ENCODE data around the gene ZNF8.
"Not testable (repeated sequence)": the region's sequence is repeated elsewhere in the genome, so short reads cannot be mapped to it uniquely, and the experiment has no call there.

ZNF8 gene

GRCh38 chr19:58278541-58279041, at the start of gene ZNF8:
TSS of gene ZNF8 (plus strand) at chr19:58278955. CDS start at chr19:58279082, 127 bp downstream.
- peak; percentile 93 for DNase-seq (ENCODE audit: low read depth)

DNA sequence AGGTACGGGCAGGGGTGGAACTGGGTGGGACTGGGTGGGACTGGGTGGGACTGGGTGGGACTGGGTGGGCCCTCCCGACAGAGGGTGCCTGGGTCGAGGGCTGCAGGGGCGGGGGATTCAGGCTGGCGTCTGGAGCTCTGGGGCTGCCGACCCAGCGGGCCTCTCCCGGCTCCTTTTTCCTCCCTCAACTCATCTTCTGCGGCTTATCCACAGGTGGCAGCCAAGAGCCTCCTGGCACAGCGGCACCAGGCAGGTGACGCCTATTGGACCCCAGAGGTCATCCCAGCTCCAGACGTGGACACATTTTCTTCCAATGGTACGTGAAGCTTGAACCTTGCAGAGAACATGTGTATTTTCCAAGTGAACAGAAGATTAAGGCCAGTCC, 49.5 kb upstream of the ZNF8 start:
- no peak for DNase-seq (ENCODE audit: low read depth)

DNA sequence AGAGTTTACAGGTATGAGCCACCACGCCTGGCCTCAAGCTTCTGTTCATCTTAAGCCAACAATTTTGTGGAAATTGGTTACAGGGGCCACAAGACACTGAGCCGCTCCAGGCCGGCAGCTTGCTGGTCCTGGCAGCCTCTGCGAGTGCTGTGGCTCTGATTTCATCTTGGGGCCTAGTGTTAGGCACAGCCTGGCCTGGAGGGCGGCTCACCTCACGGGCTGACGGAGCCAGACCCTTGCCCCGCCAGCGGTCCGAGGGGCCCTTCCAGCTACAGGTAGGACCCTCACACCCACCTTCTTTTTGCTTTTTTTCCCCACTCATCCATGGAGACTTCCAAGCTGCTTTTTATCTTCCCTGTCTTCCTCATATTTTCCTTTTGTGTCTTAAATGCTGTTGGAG, 41.4 kb upstream of the ZNF8 start:
- DNase-seq (ENCODE audit: low read depth) = no peak

DNA sequence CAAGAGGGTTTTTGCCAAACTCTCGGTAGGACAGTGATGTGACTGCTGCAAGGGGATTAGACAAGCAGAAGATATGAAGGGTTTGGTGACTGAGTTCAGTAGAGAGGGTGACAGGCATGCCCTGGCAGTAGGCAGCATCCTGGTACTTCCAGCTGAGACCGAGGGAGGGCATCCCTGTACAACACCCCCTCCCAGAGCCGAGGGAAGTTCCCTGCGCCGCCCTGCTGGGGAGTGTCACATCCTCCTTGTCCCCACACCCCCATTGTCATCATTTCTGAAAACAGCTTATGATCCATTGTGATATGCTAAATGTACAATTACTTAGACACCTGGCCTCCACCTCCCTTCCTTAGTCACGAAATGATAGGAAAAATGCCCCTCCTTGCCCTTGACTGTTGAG, 35.4 kb upstream of the ZNF8 start:
- DNase-seq (ENCODE audit: low read depth) = no peak

DNA sequence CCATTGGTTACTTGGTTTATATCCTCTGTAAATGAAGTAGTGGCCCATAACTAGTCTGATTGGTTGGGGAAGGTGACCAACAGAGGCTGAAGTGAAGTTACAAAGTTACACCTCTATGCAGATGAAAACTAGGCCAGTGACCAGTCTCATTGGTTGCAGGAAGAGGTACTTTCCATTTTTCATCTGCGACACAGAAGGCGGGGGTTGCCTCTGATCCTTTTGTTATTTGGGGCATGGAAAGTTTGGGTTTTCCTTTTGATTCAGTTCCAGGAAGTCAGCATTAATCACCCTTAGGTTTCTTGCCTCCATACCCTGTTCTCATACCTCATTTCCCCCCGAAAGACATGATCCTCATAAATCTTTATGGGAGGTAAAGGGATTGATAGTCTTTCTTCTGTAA, 29.9 kb upstream of the ZNF8 start:
- no peak for DNase-seq (ENCODE audit: low read depth)

GRCh38 chr19:58252102-58252685, 26.6 kb upstream of the ZNF8 start:
- DNase-seq (ENCODE audit: low read depth) = no peak

DNA sequence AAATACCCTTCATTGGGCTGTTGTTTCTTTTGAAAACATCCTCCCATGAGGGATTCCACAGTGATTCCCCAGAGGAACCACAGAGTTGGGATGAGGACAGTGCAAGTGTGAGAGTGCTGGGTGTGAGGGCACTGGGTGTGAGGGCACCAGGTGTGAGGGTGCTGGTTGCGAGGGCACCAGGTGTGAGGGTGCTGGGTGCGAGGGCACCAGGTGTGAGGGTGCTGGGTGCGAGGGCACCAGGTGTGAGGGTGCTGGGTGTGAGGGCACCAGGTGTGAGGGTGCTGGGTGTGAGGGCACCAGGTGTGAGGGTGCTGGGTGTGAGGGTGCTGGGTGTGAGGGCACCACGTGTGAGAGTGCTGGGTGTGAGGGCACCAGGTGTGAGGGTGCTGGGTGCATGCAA, 20.5 kb upstream of the ZNF8 start:
- not testable (repeated sequence) for DNase-seq (ENCODE audit: low read depth)

- no peak for DNase-seq (ENCODE audit: low read depth)
These were observed 17.2 kb upstream of the ZNF8 start for GRCh38 chr19:58261600-58261967.

GRCh38 chr19:58261968-58262921, 16.5 kb upstream of the ZNF8 start:
- no peak for DNase-seq (ENCODE audit: low read depth)

GRCh38 chr19:58262922-58263296, 15.8 kb upstream of the ZNF8 start:
- DNase-seq (ENCODE audit: low read depth) = no peak

GRCh38 chr19:58265100-58265499, 13.7 kb upstream of the ZNF8 start:
- no peak for DNase-seq (ENCODE audit: low read depth)

DNA sequence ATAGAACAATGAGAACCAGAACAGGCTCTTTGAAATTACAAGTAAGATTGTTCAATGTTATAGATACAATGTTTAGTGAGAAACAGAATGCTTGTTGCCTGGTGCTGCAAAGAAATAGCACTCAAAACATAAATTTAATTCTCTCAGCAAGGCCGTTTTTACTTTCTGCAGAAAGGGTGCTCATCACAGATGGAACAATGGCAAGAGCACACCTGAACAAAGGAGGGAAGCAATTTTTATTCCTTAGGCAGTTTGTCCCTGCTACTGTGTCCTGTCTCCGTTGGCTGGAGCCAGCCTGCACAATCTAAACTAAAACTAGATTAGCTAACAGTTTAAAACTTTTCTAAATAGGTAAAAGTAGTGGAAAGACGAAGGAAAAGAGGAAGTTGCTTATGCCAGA, 10.4 kb upstream of the ZNF8 start:
- no peak for DNase-seq (ENCODE audit: low read depth)

GRCh38 chr19:58274771-58275201, 4.0 kb upstream of the ZNF8 start:
- DNase-seq (ENCODE audit: low read depth) = no peak

DNA sequence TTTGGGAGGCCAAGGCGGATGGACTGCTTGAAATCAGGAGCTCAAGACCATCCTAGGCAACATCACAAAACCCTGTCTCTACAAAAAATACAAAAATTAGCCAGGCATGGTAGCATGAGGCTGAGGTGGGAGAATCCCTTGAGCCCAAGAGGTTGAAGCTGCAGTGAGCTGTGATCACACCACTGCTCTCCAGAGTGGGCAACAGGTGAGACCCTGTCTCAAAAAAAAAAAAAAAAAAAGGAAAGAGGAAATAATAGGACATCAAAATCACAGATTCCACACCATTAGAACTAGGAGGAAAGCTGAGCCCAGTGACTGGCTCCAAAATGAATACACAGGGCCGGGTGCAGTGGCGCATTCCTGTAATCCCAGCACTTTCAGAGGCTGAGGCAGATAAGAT, 3.2 kb upstream of the ZNF8 start:
- DNase-seq (ENCODE audit: low read depth) = no peak

- DNase-seq (ENCODE audit: low read depth) = no peak
These were observed 1.6 kb upstream of the ZNF8 start for GRCh38 chr19:58277197-58277596.

DNA sequence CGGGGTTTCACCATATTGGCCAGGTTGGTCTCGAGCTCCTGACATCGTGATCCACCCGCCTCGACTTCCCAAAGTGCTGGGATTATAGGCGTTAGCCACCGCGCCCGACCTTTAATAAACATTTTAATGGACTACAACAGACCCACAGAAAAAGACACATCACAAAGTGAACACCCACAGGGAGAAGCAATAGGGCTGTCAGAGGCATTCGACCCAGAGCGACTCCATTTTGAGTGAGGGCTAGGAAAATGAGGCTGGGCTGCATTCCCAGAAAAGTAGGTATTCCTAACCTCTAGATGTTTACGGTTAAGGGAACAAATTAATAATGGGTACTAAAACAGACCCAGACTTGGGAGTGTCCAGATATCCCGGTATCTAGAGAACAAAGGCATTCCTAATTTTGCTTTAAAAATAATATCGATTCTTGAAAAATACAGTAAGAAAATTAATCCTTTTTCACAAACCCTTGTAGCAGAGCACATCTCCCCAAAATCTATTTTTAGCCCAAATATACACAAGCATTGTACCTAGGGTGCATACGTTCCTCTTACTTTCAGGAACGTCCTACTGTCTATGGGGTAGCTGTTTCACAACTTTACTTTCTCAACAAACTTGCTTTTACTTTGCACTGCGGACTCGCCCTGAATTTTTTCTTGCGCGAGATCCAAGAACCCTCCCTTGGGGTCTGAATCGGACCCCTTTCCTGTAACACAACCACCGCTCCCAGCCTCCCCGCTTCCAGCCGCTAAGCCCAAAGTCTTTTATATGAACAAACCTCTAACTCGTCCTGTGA, 811 bp upstream of the ZNF8 start:
- DNase-seq (ENCODE audit: low read depth) = no peak

GRCh38 chr19:58279042-58279924, 528 bp downstream of the ZNF8 start:
- DNase-seq (ENCODE audit: low read depth) = peak; percentile 5

DNA sequence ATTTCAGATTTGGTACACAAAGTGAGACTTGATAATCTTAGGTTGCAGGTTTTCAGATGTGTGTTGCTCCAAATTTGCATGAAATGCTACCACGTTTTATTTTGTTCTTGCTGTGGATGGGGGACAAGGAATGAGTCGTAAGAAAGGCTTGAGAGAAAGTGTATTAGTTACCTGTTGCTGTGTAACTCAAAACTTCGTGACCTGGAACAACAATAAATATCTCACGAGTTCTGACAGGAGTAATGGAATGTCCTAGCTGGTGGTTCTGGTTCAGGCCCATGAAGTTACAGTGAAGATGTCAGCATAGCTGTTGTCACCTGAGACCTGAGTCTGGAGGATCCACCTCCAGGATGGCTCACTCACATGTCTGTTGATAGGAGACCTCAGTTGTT, 1.2 kb downstream of the ZNF8 start:
- DNase-seq (ENCODE audit: low read depth) = no peak

GRCh38 chr19:58284199-58284598, 5.4 kb downstream of the ZNF8 start:
- DNase-seq (ENCODE audit: low read depth) = no peak

DNA sequence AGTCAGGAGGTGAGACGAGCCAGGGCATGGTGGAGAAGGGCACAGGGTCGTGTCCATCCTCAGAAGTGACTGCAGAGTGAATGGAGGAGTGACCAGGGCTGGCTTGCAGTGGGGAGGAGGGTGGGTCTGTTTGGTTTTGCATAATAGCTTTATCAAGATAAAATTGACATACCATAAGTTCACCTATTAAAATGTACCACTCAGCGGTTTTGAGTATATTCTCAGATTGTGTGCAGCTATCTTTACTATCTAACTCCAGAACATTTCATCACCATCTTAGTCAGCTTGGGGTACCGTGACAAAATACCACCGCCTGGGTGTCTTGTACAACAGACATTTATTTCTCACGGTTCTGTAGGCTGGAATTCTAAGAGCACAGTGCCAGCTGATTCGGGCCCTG, 13.2 kb downstream of the ZNF8 start:
- DNase-seq (ENCODE audit: low read depth) = no peak

DNA sequence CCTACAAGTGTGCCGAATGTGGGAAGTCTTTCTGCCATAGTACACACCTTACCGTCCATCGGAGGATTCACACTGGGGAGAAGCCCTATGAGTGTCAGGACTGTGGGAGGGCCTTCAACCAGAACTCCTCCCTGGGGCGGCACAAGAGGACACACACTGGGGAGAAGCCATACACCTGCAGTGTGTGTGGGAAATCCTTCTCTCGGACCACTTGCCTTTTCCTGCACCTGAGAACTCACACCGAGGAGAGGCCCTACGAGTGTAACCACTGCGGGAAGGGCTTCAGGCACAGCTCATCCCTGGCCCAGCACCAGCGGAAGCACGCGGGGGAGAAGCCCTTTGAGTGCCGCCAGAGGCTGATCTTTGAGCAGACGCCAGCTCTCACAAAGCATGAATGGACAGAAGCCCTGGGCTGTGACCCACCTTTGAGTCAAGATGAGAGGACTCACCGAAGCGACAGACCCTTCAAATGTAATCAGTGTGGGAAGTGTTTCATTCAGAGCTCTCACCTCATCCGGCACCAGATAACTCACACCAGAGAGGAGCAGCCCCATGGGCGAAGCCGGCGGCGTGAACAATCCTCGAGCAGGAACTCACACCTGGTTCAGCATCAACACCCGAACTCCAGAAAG, 16.1 kb downstream of the ZNF8 start:
- no peak for DNase-seq (ENCODE audit: low read depth)
